Tibial nerve (tissue), 4 donors: Measurements from ENCODE around the gene BCAS3.

Experiments used
- CTCF ChIP-seq, 5 experiments: fragments of 200-600 bp in 3 of 5; fragments of 450-650 bp in 2 of 5; sonication (generic) in 3 of 5; IDR thresholded peaks; one replicate each; pipeline ENCODE4 v1.5.1; 2016 to 2019; ENCODE audit warnings: antibody characterized with exemption in 5 of 5, mild to moderate bottlenecking in 3 of 5, moderate library complexity in 2 of 5
- EP300 ChIP-seq, 2 donors: sonication (generic); formaldehyde crosslinking; IDR thresholded peaks; one replicate each; pipeline ENCODE4 v1.6.1; 2017; ENCODE audit warnings: antibody characterized with exemption in 2 of 2, mild to moderate bottlenecking in 1 of 2
- POLR2A ChIP-seq, 2 donors: fragments of 450-650 bp; IDR thresholded peaks; one replicate each; pipeline ENCODE4 v1.6.1; 2017; ENCODE audit warnings: antibody characterized with exemption in 2 of 2, mild to moderate bottlenecking in 2 of 2, moderate library complexity in 2 of 2

- TF ChIP-seq POLR2A (IDR thresholded peaks at IDR 0.05) (no peak), CTCF (IDR thresholded peaks at IDR 0.05) (no peak), EP300 (IDR thresholded peaks at IDR 0.05) (no peak)
Measured at GRCh38 chr17:61149862-61150362, 472.3 kb downstream of the BCAS3 start.
